GM23338 (cell line): ENCODE measurements around the gene MELK. TPM values are rescaled to one million over a fixed set of nuclear protein-coding genes. Genes with fewer than 3 reads are reported as not detected.

Experiments used
- ATAC-seq: fragments of 200-7000 bp; cut with Tn5 transposase; 3 replicates; pipeline ENCODE4 v1.9.1; 2020
- DNase-seq: peaks from one replicate; pipeline ENCODE4 v3.0.0-alpha.2; 2015; ENCODE audit warnings: low spot score
- H2AFZ ChIP-seq: fragments of 200-600 bp; sonication (generic); 2 replicates; pipeline ENCODE4 v1.8.0; 2016; ENCODE audit warnings: antibody characterized with exemption, mild to moderate bottlenecking, moderate library complexity
- H3F3A ChIP-seq: fragments of 200-600 bp; sonication (generic); replicated peaks from 2 replicates; pipeline ENCODE4 v1.8.0; 2017; ENCODE audit warnings: antibody characterized with exemption, mixed run types, low read depth
- H3K27ac ChIP-seq: fragments of 200-600 bp; sonication (generic); 2 replicates; pipeline ENCODE4 v1.6.1; 2016; ENCODE audit warnings: low read depth
- H3K27me3 ChIP-seq: fragments of 200-600 bp; sonication (generic); 2 replicates; pipeline ENCODE4 v1.8.0; 2016; ENCODE audit warnings: mild to moderate bottlenecking, mixed run types, moderate library complexity; ENCODE audit not compliant: insufficient read depth
- H3K36me3 ChIP-seq: fragments of 200-600 bp; sonication (generic); 2 replicates; pipeline ENCODE4 v1.8.0; 2016; ENCODE audit warnings: mild to moderate bottlenecking; ENCODE audit not compliant: insufficient read depth
- H3K4me1 ChIP-seq: fragments of 200-600 bp; sonication (generic); 2 replicates; pipeline ENCODE4 v1.8.0; 2016; ENCODE audit warnings: mild to moderate bottlenecking, moderate library complexity; ENCODE audit not compliant: insufficient read depth
- H3K4me2 ChIP-seq: fragments of 200-600 bp; sonication (generic); 2 replicates; pipeline ENCODE4 v1.7.1; 2017; ENCODE audit warnings: mixed run types
- H3K4me3 ChIP-seq: fragments of 200-600 bp; sonication (generic); 2 replicates; pipeline ENCODE4 v1.6.1; 2016; ENCODE audit warnings: mixed run types
- H3K79me2 ChIP-seq: fragments of 200-600 bp; sonication (generic); replicated peaks from 2 replicates; pipeline ENCODE4 v1.8.0; 2017; ENCODE audit warnings: mild to moderate bottlenecking; ENCODE audit not compliant: insufficient read depth
- H3K9me2 ChIP-seq: fragments of 200-600 bp; sonication (generic); 2 replicates; pipeline ENCODE4 v1.8.0; 2017; ENCODE audit not compliant: insufficient read depth
- H4K20me1 ChIP-seq: fragments of 200-600 bp; sonication (generic); replicated peaks from 2 replicates; pipeline ENCODE4 v1.8.0; 2017; ENCODE audit warnings: mild to moderate bottlenecking; ENCODE audit not compliant: insufficient read depth
- H3K27ac Mint-ChIP-seq: 2 replicates; pipeline ENCODE4 v1.8.0; 2020; ENCODE audit warnings: inconsistent platforms, mild to moderate bottlenecking, moderate library complexity, mixed read lengths
- H3K27me3 Mint-ChIP-seq: 3 replicates; pipeline ENCODE4 v1.8.0; 2022; ENCODE audit warnings: low read depth, mild to moderate bottlenecking, moderate library complexity, mixed read lengths, inconsistent platforms; ENCODE audit not compliant: insufficient read depth, poor library complexity
- H3K36me3 Mint-ChIP-seq: 3 replicates; pipeline ENCODE4 v1.8.0; 2021; ENCODE audit warnings: low read depth, mild to moderate bottlenecking, inconsistent platforms, moderate library complexity, mixed read lengths
- H3K4me1 Mint-ChIP-seq: 3 replicates; pipeline ENCODE4 v1.8.0; 2020; ENCODE audit warnings: mild to moderate bottlenecking, inconsistent platforms, mixed read lengths
- H3K4me3 Mint-ChIP-seq: 3 replicates; pipeline ENCODE4 v1.8.0; 2021; ENCODE audit warnings: moderate library complexity, mild to moderate bottlenecking, inconsistent platforms, mixed read lengths
- H3K9me3 Mint-ChIP-seq: 3 replicates; pipeline ENCODE4 v1.8.0; 2020; ENCODE audit warnings: moderate library complexity, mild to moderate bottlenecking, inconsistent platforms, mixed read lengths
- EZH2 ChIP-seq: fragments of 200-600 bp; sonication (generic); IDR thresholded peaks from one replicate; pipeline ENCODE4 v1.8.0; 2017; ENCODE audit warnings: antibody characterized with exemption, mild to moderate bottlenecking, low read depth; ENCODE audit not compliant: unreplicated experiment
- NANOG ChIP-seq: IDR thresholded peaks from 2 replicates; pipeline ENCODE4 v1.6.1; 2016; ENCODE audit warnings: antibody characterized with exemption, borderline replicate concordance
- polyA plus RNA-seq: library from polyadenylated mRNA; unstranded; fragments of >200 nt; fragmentation: Nextera tagmentation; extraction: Ambion mirVana; gene quantifications from 2 replicates; pipeline ENCODE4 v1.2.1, GENCODE V29; 2016
- total RNA-seq: library from RNA; depleted of rRNA; stranded (reverse); fragments of >200 nt; shearing (Covaris generic); gene quantifications from 2 replicates; pipeline ENCODE4 v1.2.3, GENCODE V29; 2014
- TF ChIP-seq, protein P1 (sequence below), 2 experiments: fragments of 200-600 bp in 1 of 2; sonication (generic) in 1 of 2; conservative IDR thresholded peaks; 2 replicates each; pipeline versions ENCODE4 v1.5.1 to v1.6.1; 2016 to 2017; ENCODE audit warnings: antibody characterized with exemption in 2 of 2, low read depth in 2 of 2, mild to moderate bottlenecking in 2 of 2, moderate library complexity in 1 of 2
- TF ChIP-seq, protein P2 (sequence below): fragments of 250-450 bp; sonication (Bioruptor Pico); IDR thresholded peaks from 2 replicates; pipeline ENCODE4 v1.5.0; 2020; ENCODE audit warnings: mild to moderate bottlenecking, moderate library complexity
- TF ChIP-seq, protein P3 (sequence below): IDR thresholded peaks from one replicate; pipeline ENCODE4 v1.6.1; 2018; ENCODE audit warnings: antibody characterized with exemption; ENCODE audit not compliant: unreplicated experiment

MELK gene
- total and polyA plus RNA-seq, 2 experiments from 2014 or later, result 37.2 to 55.7 TPM

- TF ChIP-seq EZH2 (no peak), NANOG (no peak)
- TF ChIP-seq, protein P1, sequence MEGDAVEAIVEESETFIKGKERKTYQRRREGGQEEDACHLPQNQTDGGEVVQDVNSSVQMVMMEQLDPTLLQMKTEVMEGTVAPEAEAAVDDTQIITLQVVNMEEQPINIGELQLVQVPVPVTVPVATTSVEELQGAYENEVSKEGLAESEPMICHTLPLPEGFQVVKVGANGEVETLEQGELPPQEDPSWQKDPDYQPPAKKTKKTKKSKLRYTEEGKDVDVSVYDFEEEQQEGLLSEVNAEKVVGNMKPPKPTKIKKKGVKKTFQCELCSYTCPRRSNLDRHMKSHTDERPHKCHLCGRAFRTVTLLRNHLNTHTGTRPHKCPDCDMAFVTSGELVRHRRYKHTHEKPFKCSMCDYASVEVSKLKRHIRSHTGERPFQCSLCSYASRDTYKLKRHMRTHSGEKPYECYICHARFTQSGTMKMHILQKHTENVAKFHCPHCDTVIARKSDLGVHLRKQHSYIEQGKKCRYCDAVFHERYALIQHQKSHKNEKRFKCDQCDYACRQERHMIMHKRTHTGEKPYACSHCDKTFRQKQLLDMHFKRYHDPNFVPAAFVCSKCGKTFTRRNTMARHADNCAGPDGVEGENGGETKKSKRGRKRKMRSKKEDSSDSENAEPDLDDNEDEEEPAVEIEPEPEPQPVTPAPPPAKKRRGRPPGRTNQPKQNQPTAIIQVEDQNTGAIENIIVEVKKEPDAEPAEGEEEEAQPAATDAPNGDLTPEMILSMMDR (conservative IDR thresholded peaks at IDR 0.05; ENCODE audit: low read depth in 2 of 2), result no peak
- TF ChIP-seq, protein P2, sequence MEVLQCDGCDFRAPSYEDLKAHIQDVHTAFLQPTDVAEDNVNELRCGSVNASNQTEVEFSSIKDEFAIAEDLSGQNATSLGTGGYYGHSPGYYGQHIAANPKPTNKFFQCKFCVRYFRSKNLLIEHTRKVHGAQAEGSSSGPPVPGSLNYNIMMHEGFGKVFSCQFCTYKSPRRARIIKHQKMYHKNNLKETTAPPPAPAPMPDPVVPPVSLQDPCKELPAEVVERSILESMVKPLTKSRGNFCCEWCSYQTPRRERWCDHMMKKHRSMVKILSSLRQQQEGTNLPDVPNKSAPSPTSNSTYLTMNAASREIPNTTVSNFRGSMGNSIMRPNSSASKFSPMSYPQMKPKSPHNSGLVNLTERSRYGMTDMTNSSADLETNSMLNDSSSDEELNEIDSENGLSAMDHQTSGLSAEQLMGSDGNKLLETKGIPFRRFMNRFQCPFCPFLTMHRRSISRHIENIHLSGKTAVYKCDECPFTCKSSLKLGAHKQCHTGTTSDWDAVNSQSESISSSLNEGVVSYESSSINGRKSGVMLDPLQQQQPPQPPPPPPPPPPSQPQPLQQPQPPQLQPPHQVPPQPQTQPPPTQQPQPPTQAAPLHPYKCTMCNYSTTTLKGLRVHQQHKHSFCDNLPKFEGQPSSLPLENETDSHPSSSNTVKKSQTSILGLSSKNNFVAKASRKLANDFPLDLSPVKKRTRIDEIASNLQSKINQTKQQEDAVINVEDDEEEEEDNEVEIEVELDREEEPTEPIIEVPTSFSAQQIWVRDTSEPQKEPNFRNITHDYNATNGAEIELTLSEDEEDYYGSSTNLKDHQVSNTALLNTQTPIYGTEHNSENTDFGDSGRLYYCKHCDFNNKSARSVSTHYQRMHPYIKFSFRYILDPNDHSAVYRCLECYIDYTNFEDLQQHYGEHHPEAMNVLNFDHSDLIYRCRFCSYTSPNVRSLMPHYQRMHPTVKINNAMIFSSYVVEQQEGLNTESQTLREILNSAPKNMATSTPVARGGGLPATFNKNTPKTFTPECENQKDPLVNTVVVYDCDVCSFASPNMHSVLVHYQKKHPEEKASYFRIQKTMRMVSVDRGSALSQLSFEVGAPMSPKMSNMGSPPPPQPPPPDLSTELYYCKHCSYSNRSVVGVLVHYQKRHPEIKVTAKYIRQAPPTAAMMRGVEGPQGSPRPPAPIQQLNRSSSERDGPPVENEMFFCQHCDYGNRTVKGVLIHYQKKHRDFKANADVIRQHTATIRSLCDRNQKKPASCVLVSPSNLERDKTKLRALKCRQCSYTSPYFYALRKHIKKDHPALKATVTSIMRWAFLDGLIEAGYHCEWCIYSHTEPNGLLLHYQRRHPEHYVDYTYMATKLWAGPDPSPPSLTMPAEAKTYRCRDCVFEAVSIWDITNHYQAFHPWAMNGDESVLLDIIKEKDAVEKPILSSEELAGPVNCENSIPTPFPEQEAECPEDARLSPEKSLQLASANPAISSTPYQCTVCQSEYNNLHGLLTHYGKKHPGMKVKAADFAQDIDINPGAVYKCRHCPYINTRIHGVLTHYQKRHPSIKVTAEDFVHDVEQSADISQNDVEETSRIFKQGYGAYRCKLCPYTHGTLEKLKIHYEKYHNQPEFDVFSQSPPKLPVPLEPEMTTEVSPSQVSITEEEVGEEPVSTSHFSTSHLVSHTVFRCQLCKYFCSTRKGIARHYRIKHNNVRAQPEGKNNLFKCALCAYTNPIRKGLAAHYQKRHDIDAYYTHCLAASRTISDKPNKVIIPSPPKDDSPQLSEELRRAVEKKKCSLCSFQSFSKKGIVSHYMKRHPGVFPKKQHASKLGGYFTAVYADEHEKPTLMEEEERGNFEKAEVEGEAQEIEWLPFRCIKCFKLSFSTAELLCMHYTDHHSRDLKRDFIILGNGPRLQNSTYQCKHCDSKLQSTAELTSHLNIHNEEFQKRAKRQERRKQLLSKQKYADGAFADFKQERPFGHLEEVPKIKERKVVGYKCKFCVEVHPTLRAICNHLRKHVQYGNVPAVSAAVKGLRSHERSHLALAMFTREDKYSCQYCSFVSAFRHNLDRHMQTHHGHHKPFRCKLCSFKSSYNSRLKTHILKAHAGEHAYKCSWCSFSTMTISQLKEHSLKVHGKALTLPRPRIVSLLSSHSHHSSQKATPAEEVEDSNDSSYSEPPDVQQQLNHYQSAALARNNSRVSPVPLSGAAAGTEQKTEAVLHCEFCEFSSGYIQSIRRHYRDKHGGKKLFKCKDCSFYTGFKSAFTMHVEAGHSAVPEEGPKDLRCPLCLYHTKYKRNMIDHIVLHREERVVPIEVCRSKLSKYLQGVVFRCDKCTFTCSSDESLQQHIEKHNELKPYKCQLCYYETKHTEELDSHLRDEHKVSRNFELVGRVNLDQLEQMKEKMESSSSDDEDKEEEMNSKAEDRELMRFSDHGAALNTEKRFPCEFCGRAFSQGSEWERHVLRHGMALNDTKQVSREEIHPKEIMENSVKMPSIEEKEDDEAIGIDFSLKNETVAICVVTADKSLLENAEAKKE (CRISPR knock-in tag), result no peak
Observed at GRCh38 chr9:36698984-36699383, 126.3 kb downstream of the MELK start (continued).

DNA sequence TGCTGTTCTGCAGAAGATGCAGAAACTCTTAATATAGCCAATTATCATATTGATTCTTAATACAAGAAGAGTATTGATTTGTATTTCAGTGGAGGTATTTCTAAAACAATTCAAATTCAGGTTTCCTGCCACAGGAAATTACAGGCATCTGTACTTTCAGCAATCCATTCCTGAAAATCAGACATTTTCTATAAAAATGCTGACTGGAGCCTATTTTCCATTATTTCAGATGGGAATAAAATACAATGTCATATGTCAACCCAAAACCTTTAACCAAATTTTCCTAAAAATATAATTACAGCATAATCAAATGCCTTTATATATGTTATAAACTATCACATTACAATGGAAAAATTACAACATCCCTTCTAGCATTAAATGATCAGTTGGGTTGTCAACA is 131.5 kb downstream of the MELK start:
- no peak overlapping the region for H2AFZ ChIP-seq
- no peak overlapping the region for H3K27ac ChIP-seq
- no peaks in the 10 kb centered on the region for H3K4me1 ChIP-seq
- no peaks in the 10 kb centered on the region for H3K36me3 ChIP-seq
- Mint-ChIP-seq H3K27me3 (peaks cover 4% of the 10 kb centered on the region), H3K9me3 (peaks cover 20% of the 10 kb centered on the region), H3K4me3 (no peak overlapping the region), H3K4me1 (no peaks in the 10 kb centered on the region), H3K36me3 (peaks cover 4% of the 10 kb centered on the region), H3K27ac (no peak overlapping the region)
- no peaks in the 10 kb centered on the region for H3K79me2 ChIP-seq
- H3K4me3 ChIP-seq, result no peak overlapping the region
- DNase-seq, result no peak
- H3K4me2 ChIP-seq, result no peak overlapping the region
- H3F3A ChIP-seq, result no peaks in the 10 kb centered on the region
- H4K20me1 ChIP-seq, result no peaks in the 10 kb centered on the region
- H3K9me2 ChIP-seq, result peaks cover 8% of the 10 kb centered on the region
- ATAC-seq, result no peak
- H3K27me3 ChIP-seq, result no peaks in the 10 kb centered on the region
- TF ChIP-seq, protein P1 (conservative IDR thresholded peaks at IDR 0.05; ENCODE audit: low read depth in 2 of 2), result no peak
- TF ChIP-seq, protein P3, sequence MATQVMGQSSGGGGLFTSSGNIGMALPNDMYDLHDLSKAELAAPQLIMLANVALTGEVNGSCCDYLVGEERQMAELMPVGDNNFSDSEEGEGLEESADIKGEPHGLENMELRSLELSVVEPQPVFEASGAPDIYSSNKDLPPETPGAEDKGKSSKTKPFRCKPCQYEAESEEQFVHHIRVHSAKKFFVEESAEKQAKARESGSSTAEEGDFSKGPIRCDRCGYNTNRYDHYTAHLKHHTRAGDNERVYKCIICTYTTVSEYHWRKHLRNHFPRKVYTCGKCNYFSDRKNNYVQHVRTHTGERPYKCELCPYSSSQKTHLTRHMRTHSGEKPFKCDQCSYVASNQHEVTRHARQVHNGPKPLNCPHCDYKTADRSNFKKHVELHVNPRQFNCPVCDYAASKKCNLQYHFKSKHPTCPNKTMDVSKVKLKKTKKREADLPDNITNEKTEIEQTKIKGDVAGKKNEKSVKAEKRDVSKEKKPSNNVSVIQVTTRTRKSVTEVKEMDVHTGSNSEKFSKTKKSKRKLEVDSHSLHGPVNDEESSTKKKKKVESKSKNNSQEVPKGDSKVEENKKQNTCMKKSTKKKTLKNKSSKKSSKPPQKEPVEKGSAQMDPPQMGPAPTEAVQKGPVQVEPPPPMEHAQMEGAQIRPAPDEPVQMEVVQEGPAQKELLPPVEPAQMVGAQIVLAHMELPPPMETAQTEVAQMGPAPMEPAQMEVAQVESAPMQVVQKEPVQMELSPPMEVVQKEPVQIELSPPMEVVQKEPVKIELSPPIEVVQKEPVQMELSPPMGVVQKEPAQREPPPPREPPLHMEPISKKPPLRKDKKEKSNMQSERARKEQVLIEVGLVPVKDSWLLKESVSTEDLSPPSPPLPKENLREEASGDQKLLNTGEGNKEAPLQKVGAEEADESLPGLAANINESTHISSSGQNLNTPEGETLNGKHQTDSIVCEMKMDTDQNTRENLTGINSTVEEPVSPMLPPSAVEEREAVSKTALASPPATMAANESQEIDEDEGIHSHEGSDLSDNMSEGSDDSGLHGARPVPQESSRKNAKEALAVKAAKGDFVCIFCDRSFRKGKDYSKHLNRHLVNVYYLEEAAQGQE, result no peak
